Dedifferentiated amniotic fluid mesenchymal stem cell (primary cell): ENCODE results near the gene RPS6KA2.
A peak's percentile ranks its signal among the peaks of the same experiment; 100 is the strongest.
"Not testable (repeated sequence)": the region's sequence is repeated elsewhere in the genome, so short reads cannot be mapped to it uniquely, and the experiment has no call there.

Source experiments
- DNase-seq: peaks from one replicate; pipeline ENCODE4 v3.0.0-alpha.2; 2016; ENCODE audit errors: extremely low spot score

RPS6KA2 gene

GRCh38 chr6:166591961-166592520, 35.0 kb downstream of the RPS6KA2 start:
- no peak for DNase-seq

- DNase-seq, result no peak
These were observed 36.0 kb downstream of the RPS6KA2 start for GRCh38 chr6:166591026-166591425.

GRCh38 chr6:166589786-166590574, 37.1 kb downstream of the RPS6KA2 start:
- no peak for DNase-seq

- DNase-seq, result no peak
These were observed 37.7 kb downstream of the RPS6KA2 start for GRCh38 chr6:166589337-166589731.

- DNase-seq, result peak; percentile 29
These were observed 38.2 kb downstream of the RPS6KA2 start for GRCh38 chr6:166588691-166589336.

GRCh38 chr6:166587631-166588413, 39.2 kb downstream of the RPS6KA2 start:
- DNase-seq, result no peak

GRCh38 chr6:166586424-166587156, 40.5 kb downstream of the RPS6KA2 start, which contains the start of gene RAMACL:
Gene RAMACL, minus strand, starts transcription at chr6:166586678. Its CDS starts 201 bp downstream, at chr6:166586477.
- no peak for DNase-seq

GRCh38 chr6:166584853-166585429, 42.1 kb downstream of the RPS6KA2 start:
- no peak for DNase-seq

GRCh38 chr6:166584155-166584554, 42.9 kb downstream of the RPS6KA2 start:
- no peak for DNase-seq

GRCh38 chr6:166583230-166583965, 43.7 kb downstream of the RPS6KA2 start:
- DNase-seq, result no peak

- no peak for DNase-seq
These were observed 44.8 kb downstream of the RPS6KA2 start for GRCh38 chr6:166582258-166582657.

GRCh38 chr6:166581801-166582200, 45.2 kb downstream of the RPS6KA2 start:
- not testable (repeated sequence) for DNase-seq

GRCh38 chr6:166581091-166581511, 46.0 kb downstream of the RPS6KA2 start:
- no peak for DNase-seq

GRCh38 chr6:166580076-166581050, 46.7 kb downstream of the RPS6KA2 start:
- no peak for DNase-seq

- no peak for DNase-seq
These were observed 47.7 kb downstream of the RPS6KA2 start for GRCh38 chr6:166579237-166579850.

GRCh38 chr6:166578536-166579236, 48.4 kb downstream of the RPS6KA2 start:
- DNase-seq, result no peak

GRCh38 chr6:166575205-166575604, 51.8 kb downstream of the RPS6KA2 start:
- no peak for DNase-seq
